GM23338 (cell line): ENCODE measurements around the gene GJA4. TPM values are rescaled to one million over a fixed set of nuclear protein-coding genes. Genes with fewer than 3 reads are reported as not detected.

Source experiments
- ATAC-seq: fragments of 200-7000 bp; cut with Tn5 transposase; 3 replicates; pipeline ENCODE4 v1.9.1; 2020
- DNase-seq: peaks from one replicate; pipeline ENCODE4 v3.0.0-alpha.2; 2015; ENCODE audit warnings: low spot score
- H2AFZ ChIP-seq: fragments of 200-600 bp; sonication (generic); 2 replicates; pipeline ENCODE4 v1.8.0; 2016; ENCODE audit warnings: antibody characterized with exemption, mild to moderate bottlenecking, moderate library complexity
- H3F3A ChIP-seq: fragments of 200-600 bp; sonication (generic); replicated peaks from 2 replicates; pipeline ENCODE4 v1.8.0; 2017; ENCODE audit warnings: antibody characterized with exemption, mixed run types, low read depth
- H3K27ac ChIP-seq: fragments of 200-600 bp; sonication (generic); 2 replicates; pipeline ENCODE4 v1.6.1; 2016; ENCODE audit warnings: low read depth
- H3K27me3 ChIP-seq: fragments of 200-600 bp; sonication (generic); 2 replicates; pipeline ENCODE4 v1.8.0; 2016; ENCODE audit warnings: mild to moderate bottlenecking, mixed run types, moderate library complexity; ENCODE audit not compliant: insufficient read depth
- H3K36me3 ChIP-seq: fragments of 200-600 bp; sonication (generic); 2 replicates; pipeline ENCODE4 v1.8.0; 2016; ENCODE audit warnings: mild to moderate bottlenecking; ENCODE audit not compliant: insufficient read depth
- H3K4me1 ChIP-seq: fragments of 200-600 bp; sonication (generic); 2 replicates; pipeline ENCODE4 v1.8.0; 2016; ENCODE audit warnings: mild to moderate bottlenecking, moderate library complexity; ENCODE audit not compliant: insufficient read depth
- H3K4me2 ChIP-seq: fragments of 200-600 bp; sonication (generic); 2 replicates; pipeline ENCODE4 v1.7.1; 2017; ENCODE audit warnings: mixed run types
- H3K4me3 ChIP-seq: fragments of 200-600 bp; sonication (generic); 2 replicates; pipeline ENCODE4 v1.6.1; 2016; ENCODE audit warnings: mixed run types
- H3K79me2 ChIP-seq: fragments of 200-600 bp; sonication (generic); replicated peaks from 2 replicates; pipeline ENCODE4 v1.8.0; 2017; ENCODE audit warnings: mild to moderate bottlenecking; ENCODE audit not compliant: insufficient read depth
- H3K9me2 ChIP-seq: fragments of 200-600 bp; sonication (generic); 2 replicates; pipeline ENCODE4 v1.8.0; 2017; ENCODE audit not compliant: insufficient read depth
- H4K20me1 ChIP-seq: fragments of 200-600 bp; sonication (generic); replicated peaks from 2 replicates; pipeline ENCODE4 v1.8.0; 2017; ENCODE audit warnings: mild to moderate bottlenecking; ENCODE audit not compliant: insufficient read depth
- H3K27ac Mint-ChIP-seq: 2 replicates; pipeline ENCODE4 v1.8.0; 2020; ENCODE audit warnings: inconsistent platforms, mild to moderate bottlenecking, moderate library complexity, mixed read lengths
- H3K27me3 Mint-ChIP-seq: 3 replicates; pipeline ENCODE4 v1.8.0; 2022; ENCODE audit warnings: low read depth, mild to moderate bottlenecking, moderate library complexity, mixed read lengths, inconsistent platforms; ENCODE audit not compliant: insufficient read depth, poor library complexity
- H3K36me3 Mint-ChIP-seq: 3 replicates; pipeline ENCODE4 v1.8.0; 2021; ENCODE audit warnings: low read depth, mild to moderate bottlenecking, inconsistent platforms, moderate library complexity, mixed read lengths
- H3K4me1 Mint-ChIP-seq: 3 replicates; pipeline ENCODE4 v1.8.0; 2020; ENCODE audit warnings: mild to moderate bottlenecking, inconsistent platforms, mixed read lengths
- H3K4me3 Mint-ChIP-seq: 3 replicates; pipeline ENCODE4 v1.8.0; 2021; ENCODE audit warnings: moderate library complexity, mild to moderate bottlenecking, inconsistent platforms, mixed read lengths
- H3K9me3 Mint-ChIP-seq: 3 replicates; pipeline ENCODE4 v1.8.0; 2020; ENCODE audit warnings: moderate library complexity, mild to moderate bottlenecking, inconsistent platforms, mixed read lengths
- CTCF ChIP-seq, 2 experiments: fragments of 200-600 bp in 1 of 2; sonication (generic) in 1 of 2; conservative IDR thresholded peaks; 2 replicates each; pipeline versions ENCODE4 v1.5.1 to v1.6.1; 2016 to 2017; ENCODE audit warnings: antibody characterized with exemption in 2 of 2, low read depth in 2 of 2, mild to moderate bottlenecking in 2 of 2, moderate library complexity in 1 of 2
- ETS1 ChIP-seq: IDR thresholded peaks from 2 replicates; pipeline ENCODE4 v1.6.1; 2016; ENCODE audit warnings: antibody characterized with exemption
- EZH2 ChIP-seq: fragments of 200-600 bp; sonication (generic); IDR thresholded peaks from one replicate; pipeline ENCODE4 v1.8.0; 2017; ENCODE audit warnings: antibody characterized with exemption, mild to moderate bottlenecking, low read depth; ENCODE audit not compliant: unreplicated experiment
- EZH2phosphoT487 ChIP-seq: fragments of 200-600 bp; sonication (generic); IDR thresholded peaks from one replicate; pipeline ENCODE4 v1.8.1; 2018; ENCODE audit warnings: antibody characterized with exemption; ENCODE audit not compliant: unreplicated experiment
- JUNB ChIP-seq: IDR thresholded peaks from one replicate; pipeline ENCODE4 v1.6.1; 2016; ENCODE audit warnings: antibody characterized with exemption; ENCODE audit not compliant: unreplicated experiment
- NANOG ChIP-seq: IDR thresholded peaks from 2 replicates; pipeline ENCODE4 v1.6.1; 2016; ENCODE audit warnings: antibody characterized with exemption, borderline replicate concordance
- POLR2AphosphoS5 ChIP-seq: IDR thresholded peaks from 2 replicates; pipeline ENCODE4 v1.6.1; 2016; ENCODE audit warnings: antibody characterized with exemption, low read depth
- ZNF114 ChIP-seq: fragments of 250-450 bp; sonication (Bioruptor Pico); IDR thresholded peaks from 2 replicates; pipeline ENCODE4 v1.5.0; 2020; ENCODE audit warnings: mild to moderate bottlenecking, moderate library complexity
- polyA plus RNA-seq: library from polyadenylated mRNA; unstranded; fragments of >200 nt; fragmentation: Nextera tagmentation; extraction: Ambion mirVana; gene quantifications from 2 replicates; pipeline ENCODE4 v1.2.1, GENCODE V29; 2016
- total RNA-seq: library from RNA; depleted of rRNA; stranded (reverse); fragments of >200 nt; shearing (Covaris generic); gene quantifications from 2 replicates; pipeline ENCODE4 v1.2.3, GENCODE V29; 2014

The GJA4 gene
- total and polyA plus RNA-seq, 2 experiments from 2014 or later: 0.95 to 2.2 TPM

- no peaks in the 10 kb centered on the region for H3K36me3 ChIP-seq
- H3K4me3 ChIP-seq: no peak overlapping the region
- no peaks in the 10 kb centered on the region; the same call in 1 of the 2 replicates for H3K4me1 ChIP-seq
- no peaks in the 10 kb centered on the region for H3K79me2 ChIP-seq
- DNase-seq (no peak), ATAC-seq (no peak)
- no peaks in the 10 kb centered on the region for H3F3A ChIP-seq
- no peak overlapping the region for H3K4me2 ChIP-seq
- Mint-ChIP-seq H3K27me3 (peaks cover 4% of the 10 kb centered on the region), H3K4me1 (peaks cover 21% of the 10 kb centered on the region), H3K27ac (no peak overlapping the region), H3K4me3 (no peak overlapping the region), H3K36me3 (no peaks in the 10 kb centered on the region), H3K9me3 (no peaks in the 10 kb centered on the region; the same call in 2 of the 3 replicates)
- no peaks in the 10 kb centered on the region for H3K27me3 ChIP-seq
- no peaks in the 10 kb centered on the region for H3K9me2 ChIP-seq
- no peaks in the 10 kb centered on the region for H4K20me1 ChIP-seq
- TF ChIP-seq NANOG: no peak
- H2AFZ ChIP-seq: no peak overlapping the region
- H3K27ac ChIP-seq: no peak overlapping the region
Observed at GRCh38 chr1:34743775-34744174, 49.0 kb upstream of the GJA4 start.

- H3K79me2 ChIP-seq: no peaks in the 10 kb centered on the region
- DNase-seq: no peak
- H3K36me3 Mint-ChIP-seq: no peaks in the 10 kb centered on the region
- H3K27ac Mint-ChIP-seq: no peak overlapping the region
- H3K4me3 Mint-ChIP-seq: no peak overlapping the region
- H3K9me3 Mint-ChIP-seq: no peaks in the 10 kb centered on the region; the same call in 2 of the 3 replicates
- H2AFZ ChIP-seq: no peak overlapping the region
- no peak for ATAC-seq
- H3F3A ChIP-seq: no peaks in the 10 kb centered on the region
- no peak overlapping the region for H3K27ac ChIP-seq
- no peak overlapping the region for H3K4me2 ChIP-seq
- no peaks in the 10 kb centered on the region for H3K36me3 ChIP-seq
- H3K27me3 Mint-ChIP-seq: peaks cover 4% of the 10 kb centered on the region
- no peaks in the 10 kb centered on the region for H3K9me2 ChIP-seq
- H3K4me3 ChIP-seq: no peak overlapping the region
- no peaks in the 10 kb centered on the region for H4K20me1 ChIP-seq
- peaks cover 18% of the 10 kb centered on the region for H3K4me1 Mint-ChIP-seq
- TF ChIP-seq NANOG: no peak
- no peaks in the 10 kb centered on the region for H3K27me3 ChIP-seq
- peaks cover 2% of the 10 kb centered on the region; the same call in 1 of the 2 replicates for H3K4me1 ChIP-seq
Observed at GRCh38 chr1:34744851-34745250, 47.9 kb upstream of the GJA4 start.

GRCh38 chr1:34745666-34746065 lies 47.1 kb upstream of the GJA4 start:
- Mint-ChIP-seq H3K9me3 (no peaks in the 10 kb centered on the region; the same call in 2 of the 3 replicates), H3K4me1 (peaks cover 15% of the 10 kb centered on the region), H3K4me3 (no peak overlapping the region), H3K27ac (no peak overlapping the region), H3K36me3 (no peaks in the 10 kb centered on the region), H3K27me3 (peaks cover 5% of the 10 kb centered on the region)
- Histone ChIP-seq H3F3A (no peaks in the 10 kb centered on the region), H3K27ac (no peak overlapping the region), H3K79me2 (no peaks in the 10 kb centered on the region), H3K4me1 (peaks cover 3% of the 10 kb centered on the region; the same call in 1 of the 2 replicates), H3K9me2 (0 out of 2 replicates have a peak, but pooled peaks cover 2% of the 10 kb centered on the region), H4K20me1 (no peaks in the 10 kb centered on the region), H3K27me3 (no peaks in the 10 kb centered on the region), H3K4me3 (no peak overlapping the region), H2AFZ (no peak overlapping the region), H3K4me2 (no peak overlapping the region), H3K36me3 (no peaks in the 10 kb centered on the region)
- ATAC-seq: no peak
- no peak for DNase-seq
- TF ChIP-seq POLR2AphosphoS5 (no peak), JUNB (no peak), CTCF (conservative IDR thresholded peaks at IDR 0.05; ENCODE audit: low read depth in 2 of 2) (no peak), ZNF114 (CRISPR knock-in tag) (no peak), EZH2 (no peak), ETS1 (no peak), NANOG (no peak), EZH2phosphoT487 (no peak)
